ENCODE measurements around the gene TRPM5.
A peak's percentile ranks its signal among the peaks of the same experiment; 100 is the strongest.

The TRPM5 gene

DNA sequence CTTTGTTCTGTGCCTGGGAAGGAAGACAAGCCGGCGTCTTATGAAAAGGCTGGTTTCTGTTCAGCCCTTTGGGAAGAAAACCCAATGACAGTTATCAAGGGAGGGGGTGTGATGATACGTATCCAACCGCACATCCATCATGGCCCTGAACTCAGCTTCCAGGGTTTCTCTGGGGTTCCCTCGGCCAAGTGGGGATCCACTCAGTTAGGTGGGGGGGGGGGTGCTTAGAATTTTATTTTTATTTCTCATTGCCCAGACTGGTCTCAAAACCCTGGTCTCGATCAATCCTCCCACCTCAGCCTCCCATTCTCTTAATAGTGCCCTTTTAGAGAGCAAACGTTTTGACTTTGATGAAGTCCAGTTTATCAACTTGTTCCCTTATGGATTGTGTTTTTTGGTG is 26.2 kb upstream of the TRPM5 start:
- no peak for DNase-seq

DNA sequence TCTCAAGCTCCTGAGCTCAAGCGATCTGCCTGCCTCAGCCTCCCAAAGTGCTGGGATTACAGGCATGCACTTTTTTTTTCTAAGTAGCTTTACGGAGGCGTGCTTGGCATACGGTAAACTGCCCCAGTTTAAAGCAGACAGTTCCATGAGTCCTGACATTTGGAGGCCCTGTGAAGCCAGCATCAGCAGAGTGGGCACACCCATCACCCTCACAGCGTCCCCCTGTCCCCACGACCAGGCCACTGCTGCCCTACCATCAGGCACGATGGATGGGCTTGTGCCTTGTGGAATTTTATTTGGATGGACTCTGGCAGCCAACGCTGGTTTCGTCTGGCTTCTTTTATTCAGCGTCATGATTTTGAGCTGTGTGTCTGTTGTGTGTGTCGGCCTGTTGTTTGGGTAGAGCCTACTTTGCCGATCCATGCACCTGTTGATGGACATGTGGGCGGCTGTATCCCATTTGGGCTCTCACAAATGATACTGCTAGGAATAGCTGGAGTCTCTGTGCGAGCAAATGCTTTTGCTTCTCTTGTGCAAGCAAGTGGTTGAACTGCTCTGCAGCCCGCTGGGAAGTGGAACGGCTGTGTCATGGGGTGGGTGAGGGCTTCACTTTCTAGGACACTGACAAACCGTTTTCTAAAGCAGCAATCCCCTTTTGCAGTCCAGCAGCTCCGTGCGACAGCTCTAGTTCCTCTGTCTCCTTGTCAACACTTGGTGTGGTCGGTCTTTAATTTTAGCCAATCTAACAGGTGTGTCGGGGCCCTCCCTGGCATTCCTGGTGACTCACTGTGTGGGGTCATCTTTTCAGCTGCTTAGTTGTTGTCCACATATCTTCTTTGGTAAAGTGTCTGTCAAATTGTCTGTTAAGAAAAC is 24.3 kb upstream of the TRPM5 start:
- DNase-seq, result no peak

DNA sequence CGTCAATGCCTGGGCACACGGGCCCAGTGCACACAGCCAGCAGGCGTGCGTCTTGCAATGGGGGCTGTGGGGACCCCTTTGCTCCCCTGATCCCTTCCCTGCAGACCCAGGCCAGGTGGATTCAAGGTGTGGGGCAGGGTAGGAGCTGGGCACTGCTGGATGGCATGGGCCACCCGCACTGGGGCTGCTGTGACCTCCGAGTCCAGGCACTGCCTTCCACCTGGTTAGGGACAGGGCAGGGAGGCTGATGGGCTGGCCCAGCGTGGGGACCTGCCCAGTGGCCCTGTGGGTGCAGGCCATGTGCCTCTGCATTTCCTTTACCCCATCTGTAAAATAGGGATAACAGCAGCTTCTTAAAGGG is 23.4 kb upstream of the TRPM5 start:
- DNase-seq, result no peak

DNA sequence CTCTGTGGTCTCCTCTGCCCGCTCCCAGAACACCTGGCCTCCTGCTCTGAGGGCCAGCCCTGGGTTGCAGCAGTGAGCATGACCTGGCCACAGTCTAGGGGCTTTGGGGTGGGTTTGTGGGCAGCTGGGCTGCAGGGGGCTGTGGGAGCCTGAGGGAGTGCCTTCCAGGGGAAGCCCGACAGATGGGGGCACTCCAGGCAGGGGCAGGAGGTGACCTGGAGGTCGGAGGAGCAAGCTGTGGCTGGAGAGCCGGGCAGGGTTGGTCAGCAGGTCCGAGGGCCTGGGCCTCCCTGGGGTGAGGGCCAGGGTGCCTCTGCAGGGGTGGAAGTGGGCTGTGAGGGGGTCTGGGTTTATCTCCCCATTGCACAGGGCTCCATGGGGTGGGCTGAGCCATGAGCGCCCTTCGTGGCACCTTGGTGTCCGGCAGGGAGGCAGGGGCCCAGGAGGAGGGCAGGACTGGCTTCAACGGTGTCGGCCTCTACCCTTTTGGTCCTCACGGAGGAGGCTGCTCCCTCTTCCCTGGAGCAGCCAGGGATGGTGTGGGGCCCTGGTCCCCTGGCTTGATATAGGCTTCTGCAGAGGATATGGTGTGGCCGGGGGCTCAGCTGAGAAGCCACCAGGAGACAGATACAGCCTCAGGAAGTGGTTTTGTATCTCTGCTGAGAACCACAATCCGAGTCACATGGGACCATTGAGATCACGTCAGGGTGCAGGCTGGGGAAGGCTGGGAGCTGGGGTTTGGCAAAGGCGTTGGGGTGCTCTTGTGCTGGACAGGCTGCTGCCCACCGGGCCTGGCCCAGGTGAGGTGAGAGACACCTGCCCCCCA is 22.8 kb upstream of the TRPM5 start:
- DNase-seq, result peak in 1 of 2 experiments; percentile 27

DNA sequence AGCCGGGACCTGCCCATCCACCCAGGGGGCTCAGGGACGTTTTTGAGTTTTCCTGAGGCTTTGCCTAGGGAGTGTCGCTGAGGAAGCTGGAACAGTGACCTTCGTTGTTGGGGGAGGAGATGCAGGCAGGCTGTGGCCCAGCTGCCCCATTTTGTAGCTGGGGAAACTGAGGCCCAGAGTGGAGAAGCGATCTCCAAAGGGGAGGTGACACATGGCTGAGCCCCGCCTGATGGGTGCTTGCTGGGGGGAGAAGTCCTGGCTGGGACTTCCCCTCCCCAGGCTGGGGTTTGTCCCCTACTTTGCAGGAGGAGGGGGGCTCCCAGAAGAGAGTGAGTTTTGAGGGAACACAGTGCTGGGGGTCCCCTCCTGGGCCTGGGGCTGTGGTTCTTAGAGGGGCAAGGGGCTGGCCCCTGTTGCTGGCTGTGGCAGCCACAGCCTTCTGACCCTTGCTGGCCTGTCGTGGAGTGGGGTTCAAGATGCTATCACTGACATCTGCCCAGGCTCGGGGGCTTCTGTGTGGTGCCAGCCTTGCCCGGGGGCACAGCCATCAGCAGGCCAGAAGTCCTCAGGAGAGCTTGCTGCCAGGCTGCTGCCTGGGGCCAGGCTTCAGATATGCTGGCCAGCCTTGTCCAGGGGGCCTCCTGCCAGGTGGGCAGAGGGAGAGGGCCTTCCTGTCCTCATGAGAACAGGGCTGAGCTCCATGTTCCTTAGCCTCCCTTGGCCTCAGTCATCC is 21.9 kb upstream of the TRPM5 start:
- DNase-seq, result no peak

- no peak for DNase-seq
These were observed 21.1 kb upstream of the TRPM5 start for GRCh38 chr11:2465202-2466068.

DNA sequence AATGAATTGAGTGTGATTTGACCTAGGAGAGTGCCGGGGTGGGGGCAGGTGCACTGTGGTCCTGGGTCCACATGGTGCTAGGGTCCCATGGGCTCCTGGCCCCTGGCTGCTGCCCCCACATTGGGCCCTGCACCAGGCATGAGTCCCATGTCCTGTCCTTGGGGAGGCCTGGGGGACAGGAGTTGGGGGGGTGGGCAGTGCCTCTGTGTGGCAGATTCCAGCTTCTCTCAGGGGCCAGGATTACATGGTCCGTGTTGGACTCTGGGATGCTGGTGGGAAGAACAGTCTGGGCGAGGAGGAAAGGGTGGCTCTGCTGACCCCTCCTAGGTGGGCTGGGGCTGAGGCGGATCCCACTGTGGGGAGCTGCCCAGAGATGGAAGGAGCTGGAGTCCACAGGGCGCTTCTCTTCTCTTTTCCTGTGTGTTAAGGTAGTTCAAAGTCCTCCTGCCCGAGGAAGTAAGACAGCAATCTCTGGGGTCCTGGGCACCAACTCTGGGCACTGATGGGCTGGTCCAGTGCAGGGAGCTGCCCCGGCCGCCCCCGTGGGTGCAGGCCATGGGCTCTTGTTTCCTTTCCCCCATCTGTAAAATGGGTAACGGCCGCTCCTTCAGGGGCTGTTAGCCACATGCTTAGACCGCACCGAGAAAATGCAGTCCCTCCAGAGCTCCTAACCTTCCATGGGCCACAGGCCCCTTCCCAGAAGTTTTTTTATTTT is 20.3 kb upstream of the TRPM5 start:
- DNase-seq, result no peak

- DNase-seq, result no peak
These were observed 19.5 kb upstream of the TRPM5 start for GRCh38 chr11:2463766-2464277.

GRCh38 chr11:2462986-2463765 is 18.9 kb upstream of the TRPM5 start:
- DNase-seq, result no peak

- DNase-seq, result no peak
These were observed 18.2 kb upstream of the TRPM5 start for GRCh38 chr11:2462543-2462985.

- no peak for DNase-seq
These were observed 17.7 kb upstream of the TRPM5 start for GRCh38 chr11:2461956-2462542.

- DNase-seq, result no peak
These were observed 17.1 kb upstream of the TRPM5 start for GRCh38 chr11:2461253-2461955.

DNA sequence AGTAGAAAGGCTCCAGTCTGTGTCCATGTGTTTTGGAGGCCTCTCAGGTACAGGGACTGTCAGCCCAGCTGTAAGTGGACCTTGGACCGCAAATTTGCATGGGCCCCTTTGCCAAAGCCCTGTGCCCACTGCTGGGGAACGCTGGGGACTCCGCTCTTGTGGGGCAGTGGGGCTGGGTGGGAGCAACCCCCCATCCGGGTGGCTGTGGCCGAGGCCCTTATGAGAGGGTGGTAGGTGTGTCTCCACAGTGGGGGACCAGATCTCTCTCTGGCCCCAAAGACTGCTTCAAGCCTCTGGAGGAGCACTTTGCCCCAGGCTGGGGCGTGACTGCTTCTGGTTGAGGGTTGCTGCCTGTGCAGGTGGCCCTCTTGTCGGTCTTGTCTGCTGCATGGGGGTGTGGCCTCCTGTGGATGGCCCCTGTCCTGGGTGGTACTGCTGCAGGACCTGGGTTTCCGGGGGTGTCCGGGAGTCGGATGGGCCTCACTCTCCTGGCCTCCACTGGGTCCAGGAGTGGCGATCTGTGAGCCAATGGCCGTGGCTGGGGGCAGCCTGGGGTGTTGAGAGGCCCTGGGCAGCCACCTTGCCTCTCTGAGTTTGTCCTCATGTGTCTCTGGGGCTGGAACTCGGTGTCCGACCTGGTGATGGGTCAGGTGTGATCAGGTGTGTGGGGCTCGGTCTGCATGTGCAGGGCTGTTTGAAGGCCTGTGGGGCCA is 16.4 kb upstream of the TRPM5 start:
- DNase-seq, result no peak

DNA sequence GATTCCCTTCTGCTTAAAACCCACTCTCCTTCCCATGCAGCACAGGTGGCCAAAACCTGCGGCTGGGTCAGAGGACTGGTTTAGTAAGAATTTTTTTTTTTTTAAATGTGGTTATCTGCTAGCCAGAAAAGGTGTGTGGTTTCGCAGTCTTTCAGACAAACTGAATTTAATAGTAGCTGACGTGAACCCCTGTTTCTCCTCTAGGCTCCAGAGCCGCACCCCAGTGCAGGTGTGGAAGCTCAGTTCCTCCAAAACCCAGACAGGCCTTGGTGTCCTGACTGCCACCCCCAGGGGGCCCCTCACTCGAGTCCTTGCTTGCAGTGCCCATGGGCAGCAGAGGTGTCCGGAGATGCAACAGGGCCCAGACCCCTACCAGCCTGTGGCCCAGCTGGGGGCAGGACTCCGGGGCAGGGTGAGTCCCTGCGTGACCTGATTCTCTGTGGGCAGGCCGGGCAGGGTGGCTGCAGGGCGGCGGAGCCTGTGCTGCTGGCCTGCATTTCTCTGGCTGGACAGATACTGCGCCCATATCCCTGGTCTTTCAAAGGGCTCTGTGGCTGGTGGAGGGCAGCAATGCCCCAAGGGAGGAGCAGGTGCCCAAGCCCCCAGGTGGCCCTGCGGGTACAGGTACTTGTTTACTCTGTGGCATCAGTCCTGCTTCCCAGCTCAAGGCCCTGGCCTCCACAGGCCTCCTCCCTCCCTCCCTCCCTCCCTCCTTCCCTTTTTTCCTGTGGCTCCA is 15.7 kb upstream of the TRPM5 start:
- DNase-seq, result no peak

- DNase-seq, result no peak
These were observed 14.9 kb upstream of the TRPM5 start for GRCh38 chr11:2459016-2459725.

DNA sequence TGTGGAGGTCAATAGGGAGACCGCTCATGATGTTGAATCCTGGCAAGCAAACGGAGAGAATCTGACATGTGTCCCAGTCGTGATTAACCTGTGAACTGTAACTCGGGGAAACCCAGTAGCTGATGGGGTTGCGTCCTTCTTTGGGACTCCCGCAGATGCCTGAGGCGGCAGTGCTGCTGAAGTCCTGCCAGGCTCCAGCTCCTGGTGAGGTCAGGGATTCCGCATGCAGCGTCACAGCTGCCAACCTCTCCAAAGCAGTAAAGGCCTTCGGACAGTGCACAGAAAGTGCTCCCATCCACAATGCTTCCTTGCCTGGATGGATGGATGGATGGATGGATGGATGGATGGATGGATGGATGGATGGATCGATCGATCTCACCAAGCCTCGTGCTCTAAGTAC is 14.0 kb upstream of the TRPM5 start:
- no peak for DNase-seq

DNA sequence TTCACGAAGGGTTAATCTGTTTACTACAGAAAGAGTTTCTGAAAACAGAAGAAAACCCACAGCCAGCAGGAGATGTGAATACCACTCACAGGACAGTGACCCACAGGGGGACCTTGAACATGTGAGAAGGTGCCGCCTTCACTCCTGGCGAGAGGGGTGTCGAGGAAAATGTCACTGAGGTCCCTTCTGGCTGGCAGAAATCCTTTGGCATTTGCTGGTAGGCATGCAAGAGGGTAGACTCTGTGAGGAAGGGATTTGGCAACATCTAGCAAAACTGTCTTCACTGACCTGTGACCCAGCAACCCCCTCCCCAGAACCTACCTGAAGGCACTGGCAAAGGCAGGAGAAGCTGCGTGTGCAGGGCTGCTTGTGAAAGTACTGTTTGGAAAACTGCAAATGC is 9.1 kb upstream of the TRPM5 start:
- DNase-seq, result no peak
